ENCODE results near the gene CDKAL1.
"Not testable (repeated sequence)": the region's sequence is repeated elsewhere in the genome, so short reads cannot be mapped to it uniquely, and the experiment has no call there.

CDKAL1 gene

DNA sequence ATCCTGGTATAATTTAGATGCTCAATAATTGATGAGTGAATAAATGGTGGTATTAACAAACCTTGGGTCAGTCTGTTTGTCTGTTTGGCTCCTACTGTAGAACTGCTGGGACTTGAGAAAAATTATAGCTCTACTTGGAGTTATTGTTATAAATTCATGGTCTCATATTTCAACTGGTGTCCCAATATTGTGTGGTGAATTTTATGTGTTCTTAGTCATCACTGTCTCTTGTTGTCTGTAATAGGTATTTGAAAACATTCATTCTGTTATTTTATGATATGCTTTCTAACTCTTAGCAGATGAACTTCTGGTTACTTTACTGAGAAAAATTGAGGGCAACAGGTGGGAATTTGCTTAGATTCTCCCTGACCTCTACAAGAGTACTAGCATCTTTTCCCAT, 221.4 kb downstream of the CDKAL1 start:
- DNase-seq, result no peak

GRCh38 chr6:20756584-20757147, 222.4 kb downstream of the CDKAL1 start:
- not testable (repeated sequence) for DNase-seq

GRCh38 chr6:20757761-20758160, 223.5 kb downstream of the CDKAL1 start:
- DNase-seq, result no peak

GRCh38 chr6:20763296-20763695, 229.0 kb downstream of the CDKAL1 start:
- no peak for DNase-seq

- DNase-seq, result no peak
Measured at GRCh38 chr6:20769631-20770030, 235.4 kb downstream of the CDKAL1 start.

DNA sequence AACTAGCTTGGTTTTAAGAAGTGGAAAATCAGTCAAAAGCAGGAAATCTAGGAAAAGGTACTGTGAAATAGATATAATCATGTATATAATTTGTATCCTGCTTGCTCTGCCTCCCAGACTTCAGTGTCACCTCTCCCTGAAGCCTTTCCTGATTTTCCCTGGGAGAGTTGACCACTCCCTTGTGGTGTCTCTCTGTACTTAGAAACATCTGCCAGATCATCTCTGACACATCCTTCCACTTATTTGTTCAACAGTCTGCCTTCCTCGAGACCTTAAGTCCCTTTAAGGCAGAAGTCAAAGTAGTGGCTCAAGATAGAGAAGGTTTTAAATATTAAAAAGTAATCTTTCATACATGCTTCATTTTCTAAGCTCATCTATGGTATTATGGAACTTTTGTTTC, 236.5 kb downstream of the CDKAL1 start:
- DNase-seq, result no peak

- DNase-seq, result no peak
Measured at GRCh38 chr6:20771409-20771808, 237.2 kb downstream of the CDKAL1 start.

DNA sequence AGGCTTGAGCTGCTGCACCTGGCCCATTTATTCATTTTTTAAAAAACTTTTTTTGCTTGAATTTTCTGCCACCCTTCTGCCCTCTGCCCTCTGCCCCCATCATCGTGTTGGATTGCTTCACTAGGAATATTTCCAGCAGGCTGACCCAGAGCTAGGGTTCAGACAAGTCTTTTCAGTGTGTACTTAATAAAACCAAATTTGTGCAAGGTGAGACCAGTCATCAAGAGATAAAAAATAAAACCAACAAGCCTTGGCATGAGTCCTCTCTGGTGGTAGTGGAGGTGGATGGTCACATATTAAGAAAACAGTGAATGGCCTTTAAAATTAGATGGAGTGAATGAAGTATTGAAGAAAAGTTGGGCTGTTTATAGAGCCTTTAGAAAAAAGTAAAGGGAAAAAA, 239.6 kb downstream of the CDKAL1 start:
- no peak for DNase-seq

DNA sequence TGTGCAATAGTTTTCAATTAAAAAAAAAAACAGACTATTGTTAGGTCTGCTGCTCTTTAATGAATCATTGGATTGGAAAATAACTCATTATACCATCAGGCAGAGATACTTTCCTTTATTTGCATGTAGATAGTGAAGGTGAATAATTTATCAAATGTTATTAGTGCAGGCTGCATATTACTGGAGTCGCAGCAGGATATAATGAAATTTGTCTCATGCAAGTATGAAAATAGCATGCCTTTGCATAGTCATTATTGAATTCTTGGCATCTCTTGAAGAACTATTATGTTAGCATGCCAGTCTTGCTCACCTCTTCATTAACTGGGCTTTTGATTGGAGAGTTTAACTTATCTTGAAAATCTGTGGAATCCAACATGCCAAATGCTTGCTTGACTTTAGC, 241.7 kb downstream of the CDKAL1 start:
- no peak for DNase-seq

- DNase-seq, result no peak
Measured at GRCh38 chr6:20777801-20778200, 243.5 kb downstream of the CDKAL1 start.

DNA sequence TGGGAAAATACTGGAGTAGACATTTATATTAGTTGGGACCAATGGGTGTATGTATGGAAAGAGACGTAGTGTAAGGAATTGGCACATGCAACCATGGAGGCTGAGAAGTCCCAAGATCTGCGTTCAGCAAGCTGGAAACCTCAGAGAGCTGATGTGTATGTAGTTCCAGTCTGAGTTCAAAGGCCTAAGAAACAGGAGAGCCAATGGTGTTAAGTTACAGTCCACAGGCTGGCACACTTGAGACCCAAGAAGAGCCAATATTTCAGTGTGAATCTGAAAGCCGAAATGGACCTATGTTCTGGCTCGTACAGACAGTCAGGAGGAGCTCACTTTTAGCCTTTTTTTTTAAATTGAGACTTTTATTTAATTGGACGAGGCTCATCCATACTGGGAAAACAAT, 244.2 kb downstream of the CDKAL1 start:
- no peak for DNase-seq

- DNase-seq, result no peak
Measured at GRCh38 chr6:20778912-20779311, 244.7 kb downstream of the CDKAL1 start.

DNA sequence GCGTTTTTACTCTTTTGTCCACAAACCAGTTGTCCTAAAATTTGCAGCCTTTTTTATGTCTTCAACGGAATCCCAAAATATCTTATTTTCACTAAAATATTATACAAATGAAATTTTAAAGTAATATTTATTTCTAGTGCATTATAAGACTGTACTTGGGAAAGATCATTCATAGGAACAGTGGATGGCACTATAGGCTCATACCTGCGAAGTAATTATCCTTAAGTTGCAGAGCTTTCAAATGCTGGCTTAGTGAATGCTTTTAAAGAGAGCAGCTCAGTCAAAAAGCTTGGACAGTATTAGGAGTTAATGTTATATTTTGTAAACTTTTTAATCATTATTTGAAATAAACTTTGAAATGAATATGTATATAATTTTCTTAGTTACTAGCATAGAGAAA, 254.9 kb downstream of the CDKAL1 start:
- DNase-seq, result no peak

DNA sequence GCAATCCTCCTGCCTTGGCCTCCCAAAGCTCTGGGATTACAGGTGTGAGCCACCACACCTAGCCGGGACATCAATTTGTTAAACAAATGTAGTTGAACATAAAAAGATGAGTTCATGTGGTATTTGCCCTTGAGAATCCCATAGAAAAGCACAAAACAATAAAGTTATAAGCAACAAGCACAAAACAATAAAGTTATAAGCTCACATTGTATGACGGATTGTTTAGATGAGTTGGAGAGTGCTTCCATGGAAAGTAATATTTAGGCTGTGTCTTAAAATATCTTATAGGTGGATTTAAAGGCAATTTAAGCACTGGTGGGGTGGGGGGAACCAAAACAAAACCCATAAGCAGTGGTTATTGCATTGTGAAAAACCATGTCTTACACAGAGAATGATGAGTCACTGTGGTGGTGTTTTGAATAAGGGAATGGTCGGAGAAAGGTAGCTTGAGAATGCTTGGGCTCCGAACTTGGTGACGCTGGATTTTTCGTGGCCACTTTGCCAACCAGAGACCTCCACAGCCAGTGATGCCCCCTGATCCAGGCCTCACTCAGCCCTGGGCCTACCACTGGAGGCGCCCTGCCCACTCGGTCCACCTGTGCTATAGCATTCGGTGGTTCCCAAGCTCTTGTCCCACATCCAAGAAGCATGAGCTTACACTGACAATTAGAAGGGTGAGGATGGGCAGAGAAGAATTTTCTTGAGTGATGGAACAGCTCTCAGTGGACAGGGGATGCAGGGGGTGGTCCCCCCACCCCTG, 256.0 kb downstream of the CDKAL1 start:
- DNase-seq, result no peak

- DNase-seq, result no peak
Measured at GRCh38 chr6:20791074-20791473, 256.8 kb downstream of the CDKAL1 start.

DNA sequence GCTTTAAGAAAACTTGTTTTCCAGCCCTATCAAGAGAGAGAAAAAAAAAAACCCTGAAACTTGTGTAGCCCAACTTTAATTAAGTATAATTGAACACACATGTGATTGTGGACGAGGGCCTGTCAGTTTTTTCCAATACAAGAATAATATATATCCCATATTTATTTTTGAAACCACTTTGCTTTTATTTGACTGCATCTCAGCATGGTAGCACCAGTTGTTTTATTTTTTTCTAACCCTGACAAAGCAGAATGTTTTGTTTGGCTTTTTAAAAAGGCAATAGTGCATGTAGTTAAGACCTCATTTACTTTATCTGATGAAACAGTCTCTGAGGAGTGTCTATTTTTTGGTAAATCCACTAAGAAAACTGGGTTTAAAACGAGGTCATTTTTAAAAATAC, 257.7 kb downstream of the CDKAL1 start:
- no peak for DNase-seq

- DNase-seq, result no peak
Measured at GRCh38 chr6:20793174-20793573, 258.9 kb downstream of the CDKAL1 start.

- no peak for DNase-seq
Measured at GRCh38 chr6:20797597-20797996, 263.3 kb downstream of the CDKAL1 start.

DNA sequence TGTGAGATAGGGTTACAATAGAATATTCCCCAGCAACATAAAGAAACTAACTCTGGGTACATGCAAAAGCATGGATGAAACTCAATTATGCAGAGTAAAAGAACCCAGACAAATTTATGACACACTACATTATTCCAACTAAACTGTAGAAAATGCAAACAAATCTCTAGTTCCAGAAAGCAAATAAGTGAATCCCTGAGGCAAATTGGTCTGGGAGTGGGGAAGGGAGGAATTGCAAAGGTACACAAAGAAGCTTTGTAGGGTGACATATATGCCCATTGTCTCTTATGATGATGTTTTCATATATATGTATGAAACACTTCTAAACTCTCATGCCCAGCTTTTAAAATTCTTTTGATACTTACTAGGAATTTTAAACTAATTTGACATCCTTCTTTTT, 266.0 kb downstream of the CDKAL1 start:
- no peak for DNase-seq

DNA sequence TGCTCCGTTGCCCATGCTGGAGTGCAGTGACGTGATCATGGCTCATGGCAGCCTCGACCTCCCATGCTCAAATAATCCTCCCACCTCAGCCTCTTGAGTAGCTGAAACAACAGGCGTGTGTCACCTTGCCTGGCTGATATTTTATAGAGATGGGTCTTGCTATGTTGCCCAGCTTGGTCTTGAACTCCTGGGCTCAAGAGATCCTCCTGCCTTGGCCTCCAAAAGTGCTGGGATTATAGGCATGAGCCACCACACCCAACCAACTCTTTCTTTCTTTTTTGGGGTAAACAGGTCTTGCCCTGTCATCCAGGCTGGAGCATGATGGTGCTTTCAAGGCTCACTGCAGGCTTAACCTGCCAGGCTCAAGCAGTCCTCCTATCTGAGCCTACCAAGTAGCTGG, 266.4 kb downstream of the CDKAL1 start:
- no peak for DNase-seq

GRCh38 chr6:20801595-20801994, 267.3 kb downstream of the CDKAL1 start:
- no peak for DNase-seq

DNA sequence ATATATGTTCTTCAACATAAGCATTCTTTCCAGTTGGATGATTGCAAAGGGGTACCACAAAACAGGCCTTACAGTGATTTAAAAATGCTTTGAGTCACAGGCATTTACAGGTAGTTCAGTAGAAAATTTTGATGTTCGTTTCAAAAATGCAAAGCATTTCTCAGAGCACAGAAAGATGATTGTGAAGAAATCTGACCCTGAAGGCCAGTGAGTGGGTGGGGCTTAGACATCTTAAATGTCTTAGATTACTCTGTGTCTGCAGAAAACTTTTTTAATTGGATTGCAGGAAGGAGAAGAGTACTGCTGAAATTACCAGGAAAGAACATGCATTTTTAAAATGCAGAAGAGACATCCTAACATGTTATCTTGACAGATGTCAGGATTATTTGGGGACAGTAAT, 268.3 kb downstream of the CDKAL1 start:
- DNase-seq, result no peak

DNA sequence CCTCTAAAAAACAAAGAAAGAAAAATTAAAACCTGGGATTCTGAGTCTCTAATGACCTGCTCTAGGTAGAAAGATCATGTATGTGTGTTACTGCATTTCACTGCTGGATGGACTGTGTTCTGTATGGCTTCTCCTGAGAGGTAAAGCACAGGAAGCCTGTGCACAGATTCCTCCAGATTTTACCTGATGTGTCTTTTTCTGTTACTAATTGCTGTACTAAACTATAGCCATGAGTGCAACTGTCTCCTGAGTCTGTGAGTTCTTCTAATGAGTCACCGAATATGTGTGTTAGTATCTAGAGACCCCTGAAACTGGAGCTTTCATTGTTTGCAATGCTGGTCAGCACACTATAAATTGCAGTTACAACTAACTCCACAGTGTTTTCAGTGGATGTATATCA, 270.8 kb downstream of the CDKAL1 start:
- no peak for DNase-seq

DNA sequence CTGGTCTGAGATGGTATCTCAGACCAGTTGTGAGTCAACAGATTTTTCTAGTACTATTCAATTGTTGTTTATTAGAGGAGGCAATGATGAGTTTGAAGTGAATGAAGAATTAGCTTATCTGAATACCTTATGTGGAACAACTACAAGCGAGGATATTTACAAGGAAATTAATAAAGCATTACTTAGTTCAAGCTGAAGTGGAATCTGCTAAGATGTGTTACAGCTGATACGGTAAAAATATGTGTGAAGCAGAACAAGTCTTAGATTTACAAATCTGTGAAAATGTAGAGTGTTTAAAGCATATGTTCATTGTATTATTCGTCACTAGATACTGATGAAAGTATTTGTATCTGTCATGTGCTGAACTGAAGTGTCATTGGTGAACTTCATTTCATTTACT, 272.4 kb downstream of the CDKAL1 start:
- DNase-seq, result no peak

- DNase-seq, result no peak
Measured at GRCh38 chr6:20808439-20808838, 274.2 kb downstream of the CDKAL1 start.
